ENCODE measurements around the gene CHFR.

CHFR gene

DNA sequence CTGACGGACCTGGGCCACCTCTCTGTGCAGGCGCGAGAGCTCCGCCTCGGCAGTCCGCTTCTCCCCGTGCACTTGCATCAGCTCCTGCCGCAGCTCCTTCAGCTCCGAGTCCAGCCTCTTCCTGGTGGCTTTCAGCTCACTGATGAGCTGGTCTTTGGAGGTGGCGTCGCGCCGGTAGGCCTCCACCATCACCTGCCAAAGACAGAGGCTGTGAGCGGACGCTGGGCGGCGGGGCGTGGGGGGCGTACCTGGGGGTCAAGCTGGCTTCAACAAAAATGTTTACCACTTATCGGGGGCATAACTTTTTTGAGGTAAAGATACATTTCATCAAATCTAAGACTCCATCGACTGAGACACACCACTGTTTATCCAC, 98.3 kb downstream of the CHFR start:
- no peak for DNase-seq
- Histone ChIP-seq H3K27me3 (ENCODE audit: insufficient read depth, low read length, poor library complexity) (no peaks in the 10 kb centered on the region), H4K20me1 (ENCODE audit: insufficient read depth, low read length) (peaks cover 15% of the 10 kb centered on the region), H3K4me1 (ENCODE audit: insufficient read depth, low read length) (no peaks in the 10 kb centered on the region), H3K79me2 (ENCODE audit: insufficient read depth, low read length) (peaks cover 3% of the 10 kb centered on the region; the same call in 1 of the 2 replicates), H3K36me3 (ENCODE audit: insufficient read depth, low read length) (peaks cover 71% of the 10 kb centered on the region), H3K9me3 (ENCODE audit: insufficient read depth, low read length, severe bottlenecking) (no peaks in the 10 kb centered on the region), H3K4me2 (ENCODE audit: insufficient read depth, low read length) (no peak overlapping the region), H2AFZ (ENCODE audit: low read depth, low read length) (no peak overlapping the region), H3K4me3 (ENCODE audit: low read depth in 1 of 2, low read length in 2 of 2) (no peak overlapping the region), H3K27ac (ENCODE audit: low read length) (no peak overlapping the region), H3K9ac (ENCODE audit: low read depth, low read length) (no peak overlapping the region)
- TF ChIP-seq EZH2 (IDR thresholded peaks at IDR 0.05; ENCODE audit: borderline replicate concordance, low read depth, low read length, severe bottlenecking), result no peak
- TF ChIP-seq, protein P1, sequence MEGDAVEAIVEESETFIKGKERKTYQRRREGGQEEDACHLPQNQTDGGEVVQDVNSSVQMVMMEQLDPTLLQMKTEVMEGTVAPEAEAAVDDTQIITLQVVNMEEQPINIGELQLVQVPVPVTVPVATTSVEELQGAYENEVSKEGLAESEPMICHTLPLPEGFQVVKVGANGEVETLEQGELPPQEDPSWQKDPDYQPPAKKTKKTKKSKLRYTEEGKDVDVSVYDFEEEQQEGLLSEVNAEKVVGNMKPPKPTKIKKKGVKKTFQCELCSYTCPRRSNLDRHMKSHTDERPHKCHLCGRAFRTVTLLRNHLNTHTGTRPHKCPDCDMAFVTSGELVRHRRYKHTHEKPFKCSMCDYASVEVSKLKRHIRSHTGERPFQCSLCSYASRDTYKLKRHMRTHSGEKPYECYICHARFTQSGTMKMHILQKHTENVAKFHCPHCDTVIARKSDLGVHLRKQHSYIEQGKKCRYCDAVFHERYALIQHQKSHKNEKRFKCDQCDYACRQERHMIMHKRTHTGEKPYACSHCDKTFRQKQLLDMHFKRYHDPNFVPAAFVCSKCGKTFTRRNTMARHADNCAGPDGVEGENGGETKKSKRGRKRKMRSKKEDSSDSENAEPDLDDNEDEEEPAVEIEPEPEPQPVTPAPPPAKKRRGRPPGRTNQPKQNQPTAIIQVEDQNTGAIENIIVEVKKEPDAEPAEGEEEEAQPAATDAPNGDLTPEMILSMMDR (IDR thresholded peaks at IDR 0.05; ENCODE audit: borderline replicate concordance, extremely low read depth, low read length, poor library complexity, severe bottlenecking), result no peak
- no peak for ATAC-seq (ENCODE audit: insufficient read depth, low read depth)

DNA sequence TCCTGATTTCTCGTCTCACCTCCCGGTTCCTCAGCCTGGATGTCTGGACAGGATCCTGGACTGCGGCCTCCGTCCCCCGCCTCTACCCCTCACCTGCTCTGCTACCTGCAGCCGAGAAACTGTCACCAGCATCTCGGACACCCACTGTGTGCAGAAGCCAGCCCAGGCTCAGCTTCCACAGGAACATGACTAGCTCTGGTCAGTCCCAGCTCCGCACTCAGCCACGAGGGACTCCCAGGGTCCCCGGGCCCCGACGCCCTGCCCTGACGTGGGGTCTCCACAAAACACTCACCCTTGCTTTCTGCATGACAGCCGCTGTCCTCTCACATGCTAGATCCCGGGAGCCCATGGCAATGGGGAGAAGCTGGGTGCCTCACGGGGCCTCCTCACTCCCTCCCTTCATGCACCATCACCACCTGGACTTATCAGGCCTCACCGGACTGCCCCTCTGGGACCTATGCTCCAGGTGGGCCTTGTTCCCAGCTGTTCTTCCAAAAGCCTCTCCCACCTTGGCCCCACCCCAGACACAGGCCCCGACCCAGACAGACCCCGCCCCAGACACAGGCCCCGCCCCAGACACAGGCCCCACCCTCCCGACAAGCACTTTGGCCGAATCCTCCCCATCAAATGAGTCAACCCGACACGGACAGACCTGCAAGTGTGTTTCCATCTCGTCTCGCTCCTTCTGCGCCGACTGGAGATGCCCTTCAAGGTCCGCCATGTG, 98.9 kb downstream of the CHFR start:
- no peak overlapping the region for H3K27ac ChIP-seq (ENCODE audit: low read length)
- no peak overlapping the region for H3K9ac ChIP-seq (ENCODE audit: low read depth, low read length)
- ATAC-seq (ENCODE audit: insufficient read depth, low read depth) (no peak), DNase-seq (no peak)
- no peaks in the 10 kb centered on the region for H3K27me3 ChIP-seq (ENCODE audit: insufficient read depth, low read length, poor library complexity)
- H4K20me1 ChIP-seq (ENCODE audit: insufficient read depth, low read length), result peaks cover 11% of the 10 kb centered on the region
- H3K36me3 ChIP-seq (ENCODE audit: insufficient read depth, low read length), result peaks cover 71% of the 10 kb centered on the region
- H3K4me2 ChIP-seq (ENCODE audit: insufficient read depth, low read length), result no peak overlapping the region
- no peaks in the 10 kb centered on the region for H3K4me1 ChIP-seq (ENCODE audit: insufficient read depth, low read length)
- H3K9me3 ChIP-seq (ENCODE audit: insufficient read depth, low read length, severe bottlenecking), result no peaks in the 10 kb centered on the region
- H3K4me3 ChIP-seq (ENCODE audit: low read depth in 1 of 2, low read length in 2 of 2), result no peak overlapping the region
- no peak for TF ChIP-seq EZH2 (IDR thresholded peaks at IDR 0.05; ENCODE audit: borderline replicate concordance, low read depth, low read length, severe bottlenecking)
- TF ChIP-seq, protein P1 (IDR thresholded peaks at IDR 0.05; ENCODE audit: borderline replicate concordance, extremely low read depth, low read length, poor library complexity, severe bottlenecking), result no peak
- H2AFZ ChIP-seq (ENCODE audit: low read depth, low read length), result no peak overlapping the region
- H3K79me2 ChIP-seq (ENCODE audit: insufficient read depth, low read length), result no peaks in the 10 kb centered on the region

DNA sequence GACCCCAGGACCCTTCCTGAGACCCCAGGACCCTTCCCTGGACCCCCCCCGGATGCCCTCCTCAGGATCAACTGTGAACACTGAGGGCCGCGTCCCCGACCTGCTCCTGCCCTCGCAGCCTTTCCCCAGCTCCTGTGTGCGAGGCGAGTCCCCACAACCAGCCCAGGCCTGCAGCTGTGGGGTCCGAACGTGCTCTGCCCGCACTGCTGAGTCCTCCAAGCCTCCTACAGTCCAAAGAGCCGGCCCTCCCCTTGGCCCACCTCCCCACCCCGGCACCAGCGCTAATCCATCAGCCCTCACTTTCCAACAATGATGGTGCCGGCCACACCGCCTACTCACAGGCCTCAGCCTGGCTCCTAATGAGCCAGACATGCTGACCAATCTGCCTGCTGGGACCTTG, 99.5 kb downstream of the CHFR start:
- H3K4me2 ChIP-seq (ENCODE audit: insufficient read depth, low read length), result no peak overlapping the region
- H3K79me2 ChIP-seq (ENCODE audit: insufficient read depth, low read length), result no peaks in the 10 kb centered on the region
- H4K20me1 ChIP-seq (ENCODE audit: insufficient read depth, low read length), result peaks cover 11% of the 10 kb centered on the region
- no peak overlapping the region for H2AFZ ChIP-seq (ENCODE audit: low read depth, low read length)
- ATAC-seq (ENCODE audit: insufficient read depth, low read depth) (no peak), DNase-seq (no peak)
- no peaks in the 10 kb centered on the region for H3K4me1 ChIP-seq (ENCODE audit: insufficient read depth, low read length)
- TF ChIP-seq EZH2 (IDR thresholded peaks at IDR 0.05; ENCODE audit: borderline replicate concordance, low read depth, low read length, severe bottlenecking), result no peak
- TF ChIP-seq, protein P1 (IDR thresholded peaks at IDR 0.05; ENCODE audit: borderline replicate concordance, extremely low read depth, low read length, poor library complexity, severe bottlenecking), result no peak
- H3K9ac ChIP-seq (ENCODE audit: low read depth, low read length), result no peak overlapping the region
- H3K4me3 ChIP-seq (ENCODE audit: low read depth in 1 of 2, low read length in 2 of 2), result no peak overlapping the region
- H3K9me3 ChIP-seq (ENCODE audit: insufficient read depth, low read length, severe bottlenecking), result no peaks in the 10 kb centered on the region
- no peaks in the 10 kb centered on the region for H3K27me3 ChIP-seq (ENCODE audit: insufficient read depth, low read length, poor library complexity)
- H3K36me3 ChIP-seq (ENCODE audit: insufficient read depth, low read length), result peaks cover 77% of the 10 kb centered on the region
- no peak overlapping the region for H3K27ac ChIP-seq (ENCODE audit: low read length)

All from DND-41 (cell line).